ENCODE data around the gene CXorf49B.

CXorf49B gene

DNA sequence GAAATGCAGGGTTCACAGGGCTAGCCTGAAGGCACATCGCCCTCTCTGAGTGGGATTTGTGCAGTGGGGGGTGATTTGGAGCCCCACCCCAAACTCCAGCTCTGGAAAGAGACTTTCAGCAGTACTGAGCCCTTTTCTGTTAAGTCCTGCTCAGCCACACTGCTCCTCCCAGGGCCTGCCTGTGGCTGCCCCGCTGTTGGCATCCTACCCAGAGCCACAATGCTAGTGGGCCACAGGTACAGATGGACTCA, 52.7 kb downstream of the CXorf49B start:
- DNase-seq (ENCODE audit: low read depth): no peak

Measured in EH (cell line).